ENCODE measurements around the gene AKAP6.

The AKAP6 gene

DNA sequence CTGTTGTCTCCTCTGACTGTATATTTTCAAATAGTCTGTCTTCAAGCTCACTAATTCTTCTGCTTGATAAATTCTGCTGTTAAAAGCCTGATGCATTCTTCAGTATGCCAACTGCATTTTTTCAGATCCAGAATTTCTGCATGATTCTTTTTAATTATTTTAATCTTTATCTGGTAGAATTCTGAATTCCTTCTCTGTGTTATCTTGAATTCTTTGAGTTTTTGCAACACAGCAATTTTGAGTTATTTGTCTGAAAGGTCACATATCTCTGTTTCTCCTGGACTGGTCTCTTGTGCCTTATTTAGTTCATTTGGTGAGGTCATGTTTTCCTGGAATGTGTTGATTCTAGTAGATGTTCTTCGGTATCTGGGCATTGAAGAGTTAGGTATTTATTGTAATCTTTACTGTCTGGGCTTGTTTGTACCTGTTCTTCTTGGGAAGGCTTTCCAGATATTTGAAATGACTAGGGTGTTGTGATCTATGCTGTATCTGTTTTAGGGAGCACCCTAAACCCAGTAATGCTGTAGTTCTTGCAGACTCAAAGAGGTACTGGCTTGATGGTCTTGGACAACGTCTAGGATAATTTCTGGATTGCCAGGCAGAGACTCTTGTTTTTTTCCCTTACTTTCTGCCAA is 415.8 kb downstream of the AKAP6 start:
- no peak for DNase-seq (ENCODE audit: low read depth)
- Histone ChIP-seq H3K4me3 (ENCODE audit: low read length) (no peak overlapping the region), H3K27me3 (replicated peaks; ENCODE audit: control insufficient read depth, insufficient read depth, low read length) (no peaks in the 10 kb centered on the region), H3K36me3 (ENCODE audit: control insufficient read depth, insufficient read depth, low read length, severe bottlenecking) (no peaks in the 10 kb centered on the region), H3K9me3 (ENCODE audit: control insufficient read depth, low read length) (no peaks in the 10 kb centered on the region), H3K9ac (ENCODE audit: low read length) (no peak overlapping the region), H3K4me1 (ENCODE audit: control insufficient read depth, insufficient read depth, low read length) (no peaks in the 10 kb centered on the region)

DNA sequence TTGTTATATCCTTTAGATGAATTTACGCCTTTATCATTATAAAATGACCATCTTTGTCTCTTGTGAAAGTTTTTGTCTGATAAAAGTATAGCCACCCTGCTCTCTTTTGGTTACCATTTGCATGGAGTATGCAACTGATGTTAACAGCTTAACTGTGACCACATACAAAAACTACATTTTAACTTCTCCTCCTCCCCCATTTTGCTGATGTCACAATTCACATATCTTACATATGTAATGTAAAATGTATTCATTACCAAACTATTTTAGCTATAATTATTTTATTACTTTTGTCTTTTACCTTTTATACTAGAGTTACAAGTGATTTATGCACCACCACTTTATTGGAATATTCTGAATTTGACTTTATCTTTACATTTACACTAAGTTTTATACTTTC is 425.1 kb downstream of the AKAP6 start:
- no peak for DNase-seq (ENCODE audit: low read depth)
- no peak overlapping the region for H3K4me3 ChIP-seq (ENCODE audit: low read length)

DNA sequence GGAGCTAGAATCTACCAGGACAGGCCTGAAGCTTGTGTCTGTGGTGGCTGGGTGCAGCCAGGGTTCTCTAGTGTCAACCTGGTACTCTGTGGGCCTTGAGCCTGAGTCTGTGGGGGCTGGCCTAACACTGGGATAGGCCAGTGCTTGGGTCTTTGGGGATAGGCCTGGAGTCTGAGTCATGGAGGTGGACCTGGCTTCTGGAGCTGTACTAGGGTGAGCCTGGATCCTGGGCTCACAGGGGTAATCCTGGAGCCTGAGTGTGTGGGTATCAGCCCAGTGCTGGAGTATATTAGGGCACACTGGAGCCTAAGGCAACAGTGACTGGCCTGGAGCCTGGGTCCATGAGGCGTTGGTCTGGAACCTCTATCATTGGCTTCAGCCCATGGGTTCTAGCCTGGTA is 427.1 kb downstream of the AKAP6 start:
- Histone ChIP-seq H3K27me3 (replicated peaks; ENCODE audit: control insufficient read depth, insufficient read depth, low read length) (no peaks in the 10 kb centered on the region), H3K4me1 (ENCODE audit: control insufficient read depth, insufficient read depth, low read length) (no peaks in the 10 kb centered on the region), H3K4me3 (ENCODE audit: low read length) (no peak overlapping the region), H3K9me3 (ENCODE audit: control insufficient read depth, low read length) (peaks cover 19% of the 10 kb centered on the region), H3K36me3 (ENCODE audit: control insufficient read depth, insufficient read depth, low read length, severe bottlenecking) (no peaks in the 10 kb centered on the region), H3K9ac (ENCODE audit: low read length) (no peak overlapping the region)
- DNase-seq (ENCODE audit: low read depth): no peak

More for the DNA sequence above, 425.1 kb downstream of the AKAP6 start:
- Histone ChIP-seq H3K9ac (ENCODE audit: low read length) (no peak overlapping the region), H3K36me3 (ENCODE audit: control insufficient read depth, insufficient read depth, low read length, severe bottlenecking) (no peaks in the 10 kb centered on the region), H3K27me3 (replicated peaks; ENCODE audit: control insufficient read depth, insufficient read depth, low read length) (no peaks in the 10 kb centered on the region), H3K4me1 (ENCODE audit: control insufficient read depth, insufficient read depth, low read length) (no peaks in the 10 kb centered on the region), H3K9me3 (ENCODE audit: control insufficient read depth, low read length) (peaks cover 19% of the 10 kb centered on the region)

DNA sequence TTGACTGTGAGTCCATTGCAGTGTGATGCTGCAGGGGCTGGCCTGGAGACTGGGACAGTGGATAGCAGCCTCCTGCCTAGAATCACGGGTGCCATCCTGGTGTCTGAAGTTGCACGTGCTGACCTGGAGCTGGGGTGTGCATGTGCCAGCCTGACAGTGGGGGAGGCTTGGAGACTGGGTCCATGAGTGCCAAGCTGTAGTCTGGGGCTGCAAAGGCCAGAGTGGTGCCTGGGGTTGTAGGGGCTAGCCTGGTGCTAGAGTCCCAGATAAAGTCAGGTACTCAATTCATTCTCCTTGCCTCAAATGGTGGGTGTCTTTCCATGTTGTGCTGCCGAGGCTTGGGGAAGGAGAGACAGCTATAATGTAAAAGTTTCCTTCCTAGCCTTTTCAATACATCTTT is 427.7 kb downstream of the AKAP6 start:
- H3K9ac ChIP-seq (ENCODE audit: low read length): no peak overlapping the region
- H3K4me1 ChIP-seq (ENCODE audit: control insufficient read depth, insufficient read depth, low read length): peaks cover 4% of the 10 kb centered on the region
- no peaks in the 10 kb centered on the region for H3K36me3 ChIP-seq (ENCODE audit: control insufficient read depth, insufficient read depth, low read length, severe bottlenecking)
- H3K4me3 ChIP-seq (ENCODE audit: low read length): no peak overlapping the region
- no peaks in the 10 kb centered on the region for H3K27me3 ChIP-seq (replicated peaks; ENCODE audit: control insufficient read depth, insufficient read depth, low read length)
- peaks cover 19% of the 10 kb centered on the region for H3K9me3 ChIP-seq (ENCODE audit: control insufficient read depth, low read length)
- no peak for DNase-seq (ENCODE audit: low read depth)

DNA sequence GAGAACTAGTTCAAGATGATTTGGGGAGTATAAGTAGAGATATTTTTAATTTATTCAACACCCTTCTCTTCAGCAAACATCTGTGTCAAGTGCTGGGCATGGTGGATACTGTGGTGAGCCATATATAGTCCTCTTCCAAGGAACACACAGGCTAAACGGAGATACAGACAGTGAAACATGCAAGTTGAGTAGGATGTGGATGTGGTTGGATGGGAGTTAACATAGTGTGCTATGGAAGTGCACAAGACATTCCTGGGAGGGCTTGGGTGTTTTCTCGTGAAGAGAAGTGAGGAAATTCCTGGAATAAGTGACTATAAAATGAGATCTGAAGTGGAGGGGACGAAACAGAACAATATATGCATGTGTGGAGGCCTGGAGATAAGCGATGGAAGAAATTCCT is 428.5 kb downstream of the AKAP6 start:
- H3K9me3 ChIP-seq (ENCODE audit: control insufficient read depth, low read length): peaks cover 19% of the 10 kb centered on the region
- peaks cover 4% of the 10 kb centered on the region for H3K4me1 ChIP-seq (ENCODE audit: control insufficient read depth, insufficient read depth, low read length)
- H3K9ac ChIP-seq (ENCODE audit: low read length): no peak overlapping the region
- no peaks in the 10 kb centered on the region for H3K36me3 ChIP-seq (ENCODE audit: control insufficient read depth, insufficient read depth, low read length, severe bottlenecking)
- no peaks in the 10 kb centered on the region for H3K27me3 ChIP-seq (replicated peaks; ENCODE audit: control insufficient read depth, insufficient read depth, low read length)
- no peak for DNase-seq (ENCODE audit: low read depth)
- H3K4me3 ChIP-seq (ENCODE audit: low read length): no peak overlapping the region

DNA sequence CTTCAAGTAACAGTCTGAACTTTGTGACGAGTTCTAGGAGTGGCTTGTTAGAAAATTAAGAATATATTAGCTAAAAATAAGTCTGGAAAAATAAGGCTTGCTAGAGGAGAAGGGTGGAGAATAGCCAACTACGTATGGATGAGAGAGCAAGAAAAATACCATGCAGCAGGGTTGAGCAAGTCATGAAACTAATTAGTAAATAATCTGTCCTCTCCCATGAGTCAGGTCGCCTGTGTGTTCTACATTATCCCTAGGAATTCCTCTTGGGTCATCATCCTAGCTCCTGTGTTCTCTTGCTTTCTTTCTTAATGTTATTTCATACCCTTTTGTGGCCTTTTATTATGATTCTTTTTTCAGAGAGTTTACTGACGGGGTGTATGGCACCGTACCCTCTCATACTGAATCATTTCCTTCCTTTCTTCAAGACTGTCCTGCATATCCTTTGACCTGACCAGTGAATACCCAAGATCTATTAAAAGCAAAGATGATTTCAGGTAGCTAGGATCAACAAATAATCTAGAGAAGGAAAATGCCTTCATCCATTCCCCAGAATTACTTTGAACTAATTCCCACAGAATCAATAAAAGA is 432.4 kb downstream of the AKAP6 start:
- no peaks in the 10 kb centered on the region for H3K9me3 ChIP-seq (ENCODE audit: control insufficient read depth, low read length)
- H3K9ac ChIP-seq (ENCODE audit: low read length): no peak overlapping the region
- H3K4me1 ChIP-seq (ENCODE audit: control insufficient read depth, insufficient read depth, low read length): peaks cover 8% of the 10 kb centered on the region
- no peak overlapping the region for H3K4me3 ChIP-seq (ENCODE audit: low read length)
- no peaks in the 10 kb centered on the region for H3K36me3 ChIP-seq (ENCODE audit: control insufficient read depth, insufficient read depth, low read length, severe bottlenecking)
- peak; percentile 47 for DNase-seq (ENCODE audit: low read depth)
- no peaks in the 10 kb centered on the region for H3K27me3 ChIP-seq (replicated peaks; ENCODE audit: control insufficient read depth, insufficient read depth, low read length)

DNA sequence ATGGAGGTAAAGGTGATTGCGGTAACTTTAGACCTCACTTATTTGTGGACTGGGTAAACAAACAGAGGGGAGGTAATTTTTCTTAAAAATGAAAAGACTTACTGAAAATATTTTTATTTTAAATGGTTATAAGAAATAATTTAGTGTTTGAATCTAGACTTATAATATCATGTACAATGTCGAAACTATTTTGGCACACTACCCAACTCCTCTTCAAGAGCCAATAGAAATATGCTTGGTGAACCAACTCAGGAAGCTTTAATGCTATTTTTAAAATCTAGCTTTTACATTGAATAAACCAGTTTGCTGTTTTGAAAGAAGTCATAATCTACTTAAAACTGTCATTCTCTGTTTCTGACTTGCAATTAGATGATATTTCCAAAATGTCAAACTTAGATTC is 433.8 kb downstream of the AKAP6 start:
- Histone ChIP-seq H3K36me3 (ENCODE audit: control insufficient read depth, insufficient read depth, low read length, severe bottlenecking) (no peaks in the 10 kb centered on the region), H3K9me3 (ENCODE audit: control insufficient read depth, low read length) (no peaks in the 10 kb centered on the region)
- DNase-seq (ENCODE audit: low read depth): peak; percentile 56

DNA sequence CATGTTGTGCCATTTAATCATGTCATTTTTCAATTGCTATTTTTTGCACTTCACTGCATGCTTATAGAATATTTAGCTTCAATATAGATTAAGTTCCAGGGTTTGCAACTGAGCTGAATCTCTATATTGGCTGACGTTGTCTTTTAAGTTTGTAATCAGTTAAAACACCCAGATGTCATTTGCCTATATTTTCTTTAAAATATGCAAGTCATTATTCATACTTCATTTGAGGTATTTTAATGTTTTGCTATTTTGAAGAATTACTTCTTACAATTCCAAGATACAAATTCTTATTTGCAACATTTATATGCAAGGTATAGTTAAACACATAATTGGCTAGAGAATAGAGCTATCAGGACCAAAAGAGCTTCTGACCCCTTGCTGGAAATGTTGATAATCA is 434.6 kb downstream of the AKAP6 start:
- H3K9me3 ChIP-seq (ENCODE audit: control insufficient read depth, low read length): no peaks in the 10 kb centered on the region

More for the DNA sequence above, 433.8 kb downstream of the AKAP6 start:
- H3K4me3 ChIP-seq (ENCODE audit: low read length): no peak overlapping the region
- H3K9ac ChIP-seq (ENCODE audit: low read length): no peak overlapping the region
- H3K4me1 ChIP-seq (ENCODE audit: control insufficient read depth, insufficient read depth, low read length): peaks cover 8% of the 10 kb centered on the region
- H3K27me3 ChIP-seq (replicated peaks; ENCODE audit: control insufficient read depth, insufficient read depth, low read length): no peaks in the 10 kb centered on the region

DNA sequence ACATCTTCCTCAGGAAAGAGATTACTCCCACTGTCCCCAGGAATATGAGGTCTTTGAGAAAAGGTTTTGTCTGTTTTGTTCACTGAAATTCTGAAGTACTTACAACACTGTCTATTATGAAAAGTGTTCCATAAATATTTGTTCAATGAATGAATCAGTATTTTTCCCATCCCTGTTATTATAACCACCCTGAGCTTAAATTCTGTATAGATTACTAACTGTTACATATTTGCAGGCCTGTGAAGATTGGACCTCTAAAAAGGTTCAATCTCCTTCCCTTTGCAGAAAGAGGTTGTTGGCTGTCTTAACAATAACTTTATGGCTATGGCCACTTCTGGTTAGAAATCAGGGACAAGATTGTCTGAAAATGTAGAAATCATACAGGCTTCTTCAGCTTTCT is 435.0 kb downstream of the AKAP6 start:
- Histone ChIP-seq H3K4me1 (ENCODE audit: control insufficient read depth, insufficient read depth, low read length) (peaks cover 8% of the 10 kb centered on the region), H3K27me3 (replicated peaks; ENCODE audit: control insufficient read depth, insufficient read depth, low read length) (no peaks in the 10 kb centered on the region), H3K4me3 (ENCODE audit: low read length) (no peak overlapping the region)

More for the DNA sequence above, 434.6 kb downstream of the AKAP6 start:
- no peak overlapping the region for H3K4me3 ChIP-seq (ENCODE audit: low read length)
- no peak for DNase-seq (ENCODE audit: low read depth)
- H3K4me1 ChIP-seq (ENCODE audit: control insufficient read depth, insufficient read depth, low read length): peaks cover 8% of the 10 kb centered on the region
- H3K36me3 ChIP-seq (ENCODE audit: control insufficient read depth, insufficient read depth, low read length, severe bottlenecking): no peaks in the 10 kb centered on the region
- no peaks in the 10 kb centered on the region for H3K27me3 ChIP-seq (replicated peaks; ENCODE audit: control insufficient read depth, insufficient read depth, low read length)
- no peak overlapping the region for H3K9ac ChIP-seq (ENCODE audit: low read length)

DNA sequence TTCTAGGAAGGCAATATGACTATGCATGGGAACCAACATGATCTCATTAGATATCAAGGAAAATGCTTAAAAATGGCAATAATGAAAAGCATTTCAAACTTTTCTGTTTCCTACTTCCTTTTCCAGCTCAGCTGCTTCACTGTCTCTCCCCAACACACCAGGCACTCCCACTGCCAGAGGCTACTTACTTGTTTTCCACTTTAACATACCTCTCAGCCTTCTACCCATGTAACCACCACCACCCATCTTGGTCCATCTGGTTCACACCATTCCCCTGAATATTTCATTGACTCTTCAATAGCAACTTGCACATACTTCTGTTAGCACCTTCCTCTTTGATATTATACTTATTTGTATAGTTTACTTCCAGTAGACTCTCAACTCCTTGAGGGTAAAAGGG is 441.3 kb downstream of the AKAP6 start:
- DNase-seq (ENCODE audit: low read depth): no peak
- Histone ChIP-seq H3K9ac (ENCODE audit: low read length) (no peak overlapping the region), H3K36me3 (ENCODE audit: control insufficient read depth, insufficient read depth, low read length, severe bottlenecking) (no peaks in the 10 kb centered on the region), H3K4me1 (ENCODE audit: control insufficient read depth, insufficient read depth, low read length) (no peaks in the 10 kb centered on the region), H3K27me3 (replicated peaks; ENCODE audit: control insufficient read depth, insufficient read depth, low read length) (no peaks in the 10 kb centered on the region), H3K9me3 (ENCODE audit: control insufficient read depth, low read length) (no peaks in the 10 kb centered on the region), H3K4me3 (ENCODE audit: low read length) (no peak overlapping the region)

More for the DNA sequence above, 435.0 kb downstream of the AKAP6 start:
- Histone ChIP-seq H3K9ac (ENCODE audit: low read length) (no peak overlapping the region), H3K9me3 (ENCODE audit: control insufficient read depth, low read length) (no peaks in the 10 kb centered on the region), H3K36me3 (ENCODE audit: control insufficient read depth, insufficient read depth, low read length, severe bottlenecking) (no peaks in the 10 kb centered on the region)
- peak; percentile 8 for DNase-seq (ENCODE audit: low read depth)

DNA sequence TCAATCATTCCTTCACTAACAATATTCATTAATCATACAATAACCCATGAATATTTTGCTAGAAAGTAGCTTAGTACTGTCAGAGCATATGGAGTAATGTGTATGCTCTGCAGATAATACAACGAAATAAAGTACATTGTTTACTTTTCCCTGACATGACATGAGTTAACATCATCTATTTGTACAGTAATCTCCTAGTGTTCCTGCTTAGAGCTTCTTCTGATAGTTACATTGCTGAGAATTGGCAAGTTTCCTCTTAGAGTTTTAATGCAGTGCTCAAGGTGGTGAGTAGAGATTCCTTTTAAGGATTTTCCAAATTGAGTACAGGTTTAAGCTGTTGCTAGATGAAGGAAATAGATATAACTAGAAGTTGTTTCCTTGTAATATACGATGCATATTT is 445.1 kb downstream of the AKAP6 start:
- Histone ChIP-seq H3K9ac (ENCODE audit: low read length) (no peak overlapping the region), H3K27me3 (replicated peaks; ENCODE audit: control insufficient read depth, insufficient read depth, low read length) (no peaks in the 10 kb centered on the region), H3K4me3 (ENCODE audit: low read length) (no peak overlapping the region), H3K9me3 (ENCODE audit: control insufficient read depth, low read length) (no peaks in the 10 kb centered on the region), H3K4me1 (ENCODE audit: control insufficient read depth, insufficient read depth, low read length) (no peaks in the 10 kb centered on the region), H3K36me3 (ENCODE audit: control insufficient read depth, insufficient read depth, low read length, severe bottlenecking) (no peaks in the 10 kb centered on the region)
- no peak for DNase-seq (ENCODE audit: low read depth)

DNA sequence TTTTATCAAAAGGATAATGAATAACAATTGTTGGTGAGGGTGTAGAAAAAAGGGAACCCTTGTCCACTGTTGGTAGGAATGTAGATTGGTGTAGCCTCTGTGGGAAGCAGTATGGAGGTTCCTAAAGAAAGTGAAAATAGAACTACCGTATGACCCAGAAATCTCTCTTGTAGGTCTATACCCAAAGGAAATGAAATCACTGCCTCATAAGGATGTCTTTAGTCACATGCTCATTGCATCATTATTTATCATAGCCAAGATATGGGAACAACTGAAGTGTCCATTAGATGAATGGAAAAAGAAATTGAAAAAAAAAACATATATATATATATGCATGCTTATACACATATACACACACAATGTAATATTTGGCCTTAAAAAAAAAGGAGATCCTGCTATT is 450.7 kb downstream of the AKAP6 start:
- DNase-seq (ENCODE audit: low read depth): no peak
- no peak overlapping the region for H3K9ac ChIP-seq (ENCODE audit: low read length)
- H3K9me3 ChIP-seq (ENCODE audit: control insufficient read depth, low read length): no peaks in the 10 kb centered on the region
- no peaks in the 10 kb centered on the region for H3K27me3 ChIP-seq (replicated peaks; ENCODE audit: control insufficient read depth, insufficient read depth, low read length)
- no peak overlapping the region for H3K4me3 ChIP-seq (ENCODE audit: low read length)
- no peaks in the 10 kb centered on the region for H3K36me3 ChIP-seq (ENCODE audit: control insufficient read depth, insufficient read depth, low read length, severe bottlenecking)
- no peaks in the 10 kb centered on the region for H3K4me1 ChIP-seq (ENCODE audit: control insufficient read depth, insufficient read depth, low read length)

All from adipocyte (in vitro differentiated cells).